Ectodermal cell (in vitro differentiated cells): Measurements from ENCODE around the gene CPED1.
A peak's percentile ranks its signal among the peaks of the same experiment; 100 is the strongest.
"Not testable (repeated sequence)": the region's sequence is repeated elsewhere in the genome, so short reads cannot be mapped to it uniquely, and the experiment has no call there.

ENCODE experiments used
- H3K27ac ChIP-seq: 2 replicates; pipeline ENCODE4 v1.7.0; 2013; ENCODE audit warnings: mild to moderate bottlenecking, low read depth, low read length; ENCODE audit not compliant: insufficient read depth, poor library complexity, severe bottlenecking
- H3K27me3 ChIP-seq: 2 replicates; pipeline ENCODE4 v1.7.0; 2013; ENCODE audit warnings: mild to moderate bottlenecking, low read length; ENCODE audit not compliant: insufficient read depth, control insufficient read depth, poor library complexity, severe bottlenecking
- H3K36me3 ChIP-seq: one replicate; pipeline ENCODE4 v1.7.0; 2013; ENCODE audit warnings: low read length; ENCODE audit not compliant: control insufficient read depth, insufficient read depth
- H3K4me1 ChIP-seq: one replicate; pipeline ENCODE4 v1.7.0; 2013; ENCODE audit warnings: low read length; ENCODE audit not compliant: control insufficient read depth, insufficient read depth
- H3K4me3 ChIP-seq: 2 replicates; pipeline ENCODE4 v1.7.0; 2013; ENCODE audit warnings: low read depth, low read length, control low read depth; ENCODE audit not compliant: insufficient read depth
- H3K9me3 ChIP-seq: 2 replicates; pipeline ENCODE4 v1.7.0; 2013; ENCODE audit warnings: mild to moderate bottlenecking, low read length, moderate library complexity; ENCODE audit not compliant: control insufficient read depth
- WGBS, 2 experiments: methylation state at CpG; one replicate each; pipeline ENCODE4 v1.1.7; 2013; ENCODE audit warnings: missing lambda C conversion rate in 2 of 2; 5-methylcytosine and 5-hydroxymethylcytosine counted together

The CPED1 gene

GRCh38 chr7:121002048-121002756, 13.7 kb downstream of the CPED1 start:
- 82% methylated on average over 1 of the region's 2 CpGs; no CpG with 5 or more reads in 1 of the 2 experiments for WGBS, 2 experiments
- Histone ChIP-seq H3K27me3 (no peaks in the 10 kb centered on the region), H3K4me1 (peaks cover 7% of the 10 kb centered on the region), H3K4me3 (no peak overlapping the region), H3K9me3 (no peaks in the 10 kb centered on the region), H3K36me3 (no peaks in the 10 kb centered on the region), H3K27ac (no peak overlapping the region)

- no peak overlapping the region for H3K27ac ChIP-seq
- H3K9me3 ChIP-seq, result no peaks in the 10 kb centered on the region
- H3K4me3 ChIP-seq, result no peak overlapping the region
- H3K36me3 ChIP-seq, result no peaks in the 10 kb centered on the region
- H3K27me3 ChIP-seq, result no peaks in the 10 kb centered on the region
- 89% methylated on average over 4 to 5 of the region's 5 CpGs for WGBS, 2 experiments
- peaks cover 7% of the 10 kb centered on the region for H3K4me1 ChIP-seq
These were observed 14.3 kb downstream of the CPED1 start for GRCh38 chr7:121002757-121003200.

GRCh38 chr7:121003986-121004685, 15.6 kb downstream of the CPED1 start:
- Histone ChIP-seq H3K27me3 (no peaks in the 10 kb centered on the region), H3K36me3 (no peaks in the 10 kb centered on the region), H3K27ac (no peak overlapping the region), H3K4me3 (no peak overlapping the region), H3K4me1 (peaks cover 7% of the 10 kb centered on the region), H3K9me3 (no peaks in the 10 kb centered on the region)
- 91% methylated on average over 5 of the region's 5 CpGs for WGBS, 2 experiments

- H3K27me3 ChIP-seq, H3K4me3 ChIP-seq, H3K9me3 ChIP-seq, H3K27ac ChIP-seq, H3K4me1 ChIP-seq, H3K36me3 ChIP-seq: not testable (repeated sequence)
- whole genome bisulfite sequencing, 2 experiments, result 93 to 96% methylated on average over 4 of the region's 4 CpGs
These were observed 16.5 kb downstream of the CPED1 start for GRCh38 chr7:121005058-121005457.

GRCh38 chr7:121005996-121006584, 17.6 kb downstream of the CPED1 start:
- Histone ChIP-seq H3K27ac (no peak overlapping the region), H3K9me3 (no peaks in the 10 kb centered on the region), H3K4me3 (no peak overlapping the region), H3K27me3 (no peaks in the 10 kb centered on the region), H3K4me1 (peaks cover 7% of the 10 kb centered on the region), H3K36me3 (no peaks in the 10 kb centered on the region)
- WGBS, 2 experiments, result 90 to 95% methylated on average over 4 of the region's 4 CpGs

- Histone ChIP-seq H3K27me3 (no peaks in the 10 kb centered on the region), H3K4me3 (no peak overlapping the region), H3K4me1 (peaks cover 7% of the 10 kb centered on the region), H3K9me3 (no peaks in the 10 kb centered on the region), H3K27ac (peak overlapping the region; percentile 8), H3K36me3 (no peaks in the 10 kb centered on the region)
- 60% methylated on average over 6 of the region's 6 CpGs for WGBS, 2 experiments
These were observed 18.3 kb downstream of the CPED1 start for GRCh38 chr7:121006711-121007315.

- H3K4me3 ChIP-seq, result no peak overlapping the region
- H3K27ac ChIP-seq, result no peak overlapping the region
- H3K9me3 ChIP-seq, result no peaks in the 10 kb centered on the region
- 81 to 86% methylated on average over 2 of the region's 2 CpGs for WGBS, 2 experiments
- no peaks in the 10 kb centered on the region for H3K27me3 ChIP-seq
- H3K4me1 ChIP-seq, result peaks cover 7% of the 10 kb centered on the region
- no peaks in the 10 kb centered on the region for H3K36me3 ChIP-seq
These were observed 20.3 kb downstream of the CPED1 start for GRCh38 chr7:121008816-121009215.

- H3K4me3 ChIP-seq, result no peak overlapping the region
- no peaks in the 10 kb centered on the region for H3K27me3 ChIP-seq
- H3K4me1 ChIP-seq, result peaks cover 7% of the 10 kb centered on the region
- no CpG with 5 or more reads among the region's 1 CpG for WGBS, 2 experiments
- H3K36me3 ChIP-seq, result no peaks in the 10 kb centered on the region
- H3K27ac ChIP-seq, result no peak overlapping the region
- H3K9me3 ChIP-seq, result no peaks in the 10 kb centered on the region
These were observed 22.9 kb downstream of the CPED1 start for GRCh38 chr7:121011401-121011800.

GRCh38 chr7:121012170-121012874, 23.8 kb downstream of the CPED1 start:
- H3K27ac ChIP-seq, result no peak overlapping the region
- H3K4me3 ChIP-seq, result no peak overlapping the region
- H3K36me3 ChIP-seq, result no peaks in the 10 kb centered on the region
- H3K9me3 ChIP-seq, result no peaks in the 10 kb centered on the region
- no peaks in the 10 kb centered on the region for H3K4me1 ChIP-seq
- no peaks in the 10 kb centered on the region for H3K27me3 ChIP-seq
- 95 to 98% methylated on average over 5 of the region's 6 CpGs for WGBS, 2 experiments
